GM19395 (cell line): ENCODE data around the gene MS4A4A.
A peak's percentile ranks its signal among the peaks of the same experiment; 100 is the strongest.
"Not testable (repeated sequence)": the region's sequence is repeated elsewhere in the genome, so short reads cannot be mapped to it uniquely, and the experiment has no call there.

Experiments used
- ATAC-seq: cut with Tn5 transposase; IDR thresholded peaks from one replicate; pipeline ENCODE4 v1.9.1; 2021; ENCODE audit warnings: mild to moderate bottlenecking, moderate library complexity; ENCODE audit not compliant: unreplicated experiment

The MS4A4A gene

GRCh38 chr11:60280412-60280811 is at the start of gene MS4A4A:
MS4A4A (plus strand) TSS chr11:60280666; CDS start chr11:60280676, 10 bp downstream.
- no peak for ATAC-seq

GRCh38 chr11:60230681-60231080 is 49.8 kb upstream of the MS4A4A start:
- no peak for ATAC-seq

- ATAC-seq = no peak
Measured at GRCh38 chr11:60235321-60235720, 45.1 kb upstream of the MS4A4A start.

- no peak for ATAC-seq
Measured at GRCh38 chr11:60240662-60241061, 39.8 kb upstream of the MS4A4A start.

- ATAC-seq = no peak
Measured at GRCh38 chr11:60241786-60242185, 38.7 kb upstream of the MS4A4A start.

- ATAC-seq = no peak
Measured at GRCh38 chr11:60242740-60243239, 37.7 kb upstream of the MS4A4A start, which contains the start of gene MS4A4E. MS4A4E (minus strand) TSS chr11:60243137; CDS start chr11:60230055, 13,082 bp downstream.

GRCh38 chr11:60251485-60252212 is 28.8 kb upstream of the MS4A4A start:
- ATAC-seq = peak; percentile 72

- ATAC-seq = no peak
Measured at GRCh38 chr11:60252213-60253108, 28.0 kb upstream of the MS4A4A start.

- no peak for ATAC-seq
Measured at GRCh38 chr11:60257956-60258722, 22.3 kb upstream of the MS4A4A start.

GRCh38 chr11:60261014-60261413 is 19.5 kb upstream of the MS4A4A start:
- no peak for ATAC-seq

GRCh38 chr11:60263402-60263801 is 17.1 kb upstream of the MS4A4A start:
- ATAC-seq = no peak

- ATAC-seq = no peak
Measured at GRCh38 chr11:60264644-60265043, 15.8 kb upstream of the MS4A4A start.

GRCh38 chr11:60265373-60266214 is 14.9 kb upstream of the MS4A4A start:
- ATAC-seq = no peak

- ATAC-seq = no peak
Measured at GRCh38 chr11:60274416-60274815, 6.0 kb upstream of the MS4A4A start.

GRCh38 chr11:60281485-60281884 is 1.0 kb downstream of the MS4A4A start:
- ATAC-seq = no peak

GRCh38 chr11:60282286-60282685 is 1.8 kb downstream of the MS4A4A start:
- no peak for ATAC-seq

- not testable (repeated sequence) for ATAC-seq
Measured at GRCh38 chr11:60285411-60286126, 5.1 kb downstream of the MS4A4A start.

- ATAC-seq = no peak
Measured at GRCh38 chr11:60288531-60288930, 8.1 kb downstream of the MS4A4A start.

- no peak for ATAC-seq
Measured at GRCh38 chr11:60292145-60292544, 11.7 kb downstream of the MS4A4A start.
